Fibroblast of lung (primary cell): ENCODE measurements around the gene TMED7.

Source experiments
- CTCF ChIP-seq, 2 donors: IDR thresholded peaks in 1 of 2; conservative IDR thresholded peaks in 1 of 2; 1 replicate in 1 of 2; 2 replicates in 1 of 2; pipeline ENCODE4 v1.5.1; 2011 to 2012; ENCODE audit warnings: low read length in 2 of 2, control low read depth in 1 of 2, inconsistent platforms in 1 of 2, low read depth in 1 of 2, mild to moderate bottlenecking in 1 of 2
- EZH2 ChIP-seq: IDR thresholded peaks from 2 replicates; pipeline ENCODE4 v1.5.1; 2012; ENCODE audit warnings: low read length, control low read depth, mild to moderate bottlenecking; ENCODE audit errors: missing control alignments

- TF ChIP-seq EZH2, result no peak
- TF ChIP-seq CTCF (conservative IDR thresholded peaks at IDR 0.05 in 1 of 2, IDR thresholded peaks at IDR 0.05 in 1 of 2; ENCODE audit: low read depth in 1 of 2, low read length in 2 of 2), result no peak
Observed at GRCh38 chr5:115568668-115569067, 57.2 kb downstream of the TMED7 start.
